CD4-positive, alpha-beta T cell treated with Interleukin-21 for 1 hour (primary cell): ENCODE results near the gene BAZ2B.
"Not testable (repeated sequence)": the region's sequence is repeated elsewhere in the genome, so short reads cannot be mapped to it uniquely, and the experiment has no call there.

Experiments used
- DNase-seq: peaks from one replicate; pipeline ENCODE4 v3.0.0-alpha.2; 2020

BAZ2B gene

GRCh38 chr2:159616286-159616701, at the start of gene BAZ2B:
Gene BAZ2B (minus strand): TSS chr2:159616548. CDS start chr2:159478719, 137,829 bp downstream.
- peak; percentile 13 for DNase-seq

- no peak for DNase-seq
These were observed 44.9 kb upstream of the BAZ2B start for GRCh38 chr2:159661286-159661685.

- DNase-seq = no peak
These were observed 42.8 kb upstream of the BAZ2B start for GRCh38 chr2:159658881-159659873.

GRCh38 chr2:159653962-159654361, 37.6 kb upstream of the BAZ2B start:
- no peak for DNase-seq

GRCh38 chr2:159651884-159652283, 35.5 kb upstream of the BAZ2B start:
- no peak for DNase-seq

GRCh38 chr2:159650574-159650973, 34.2 kb upstream of the BAZ2B start:
- DNase-seq = no peak

GRCh38 chr2:159648643-159649042, 32.3 kb upstream of the BAZ2B start:
- DNase-seq = no peak

GRCh38 chr2:159647667-159648066, 31.3 kb upstream of the BAZ2B start:
- no peak for DNase-seq

GRCh38 chr2:159640176-159640575, 23.8 kb upstream of the BAZ2B start:
- no peak for DNase-seq

GRCh38 chr2:159639712-159640111, 23.4 kb upstream of the BAZ2B start:
- DNase-seq = no peak

- DNase-seq = no peak
These were observed 22.7 kb upstream of the BAZ2B start for GRCh38 chr2:159639071-159639470.

- no peak for DNase-seq
These were observed 21.7 kb upstream of the BAZ2B start for GRCh38 chr2:159637988-159638501.

GRCh38 chr2:159637240-159637639, 20.9 kb upstream of the BAZ2B start:
- no peak for DNase-seq

- no peak for DNase-seq
These were observed 18.9 kb upstream of the BAZ2B start for GRCh38 chr2:159635006-159635789.

GRCh38 chr2:159633219-159633618, 16.9 kb upstream of the BAZ2B start:
- no peak for DNase-seq

- not testable (repeated sequence) for DNase-seq
These were observed 9.3 kb upstream of the BAZ2B start for GRCh38 chr2:159625628-159626027.

GRCh38 chr2:159623436-159623835, 7.1 kb upstream of the BAZ2B start:
- no peak for DNase-seq

GRCh38 chr2:159622966-159623365, 6.6 kb upstream of the BAZ2B start:
- no peak for DNase-seq

- DNase-seq = no peak
These were observed 4.4 kb upstream of the BAZ2B start for GRCh38 chr2:159620796-159621195.

- DNase-seq = no peak
These were observed 1.3 kb upstream of the BAZ2B start for GRCh38 chr2:159617646-159618045.

GRCh38 chr2:159617100-159617499, 752 bp upstream of the BAZ2B start:
- DNase-seq = no peak

GRCh38 chr2:159615367-159616285, 722 bp downstream of the BAZ2B start:
- DNase-seq = peak; percentile 33
